ENCODE data around the gene AMIGO3. TPM values are rescaled to one million over a fixed set of nuclear protein-coding genes. Genes with fewer than 3 reads are reported as not detected.

The AMIGO3 gene
- total and polyA plus RNA-seq, 10 of the 15 experiments (the other 5 are each of a cell fraction or from before 2014, with no cell fraction given), result 0.07 to 1.3 (median 0.44) TPM; not detected in 3

DNA sequence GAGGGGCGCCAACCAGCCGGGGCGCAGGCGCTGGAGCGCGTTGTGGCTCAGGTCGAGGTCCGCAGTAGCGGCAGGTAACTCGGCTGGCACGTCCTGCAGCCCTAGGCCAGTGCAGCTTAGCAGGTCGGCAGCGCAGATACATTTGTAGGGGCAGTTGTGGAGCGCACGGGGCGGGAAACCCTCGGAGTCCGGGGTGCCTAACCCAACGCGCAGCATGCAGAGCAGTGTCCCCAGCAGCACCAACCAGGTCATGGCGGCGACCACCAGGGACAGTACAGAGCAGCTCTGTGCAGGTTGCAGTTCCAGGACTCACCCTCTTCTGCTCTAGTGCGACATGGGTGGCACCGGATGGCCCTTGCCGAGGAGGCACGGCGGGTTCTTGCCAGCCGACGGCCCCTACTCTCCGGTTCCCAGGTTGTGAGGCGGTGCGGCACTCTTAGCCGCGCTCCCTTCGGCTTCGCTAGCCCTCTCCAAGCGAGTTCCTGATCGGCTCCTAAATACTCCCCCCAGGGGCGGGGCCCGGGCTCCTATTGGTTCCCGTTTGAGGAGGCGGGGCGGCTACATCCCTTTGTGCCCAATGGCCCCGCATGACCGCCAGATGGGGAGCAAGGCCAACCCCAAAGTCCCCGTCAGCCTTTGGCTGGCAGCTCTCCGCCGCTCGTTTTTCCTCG is at the start of gene AMIGO3 (continued):
- TF ChIP-seq, protein P1, sequence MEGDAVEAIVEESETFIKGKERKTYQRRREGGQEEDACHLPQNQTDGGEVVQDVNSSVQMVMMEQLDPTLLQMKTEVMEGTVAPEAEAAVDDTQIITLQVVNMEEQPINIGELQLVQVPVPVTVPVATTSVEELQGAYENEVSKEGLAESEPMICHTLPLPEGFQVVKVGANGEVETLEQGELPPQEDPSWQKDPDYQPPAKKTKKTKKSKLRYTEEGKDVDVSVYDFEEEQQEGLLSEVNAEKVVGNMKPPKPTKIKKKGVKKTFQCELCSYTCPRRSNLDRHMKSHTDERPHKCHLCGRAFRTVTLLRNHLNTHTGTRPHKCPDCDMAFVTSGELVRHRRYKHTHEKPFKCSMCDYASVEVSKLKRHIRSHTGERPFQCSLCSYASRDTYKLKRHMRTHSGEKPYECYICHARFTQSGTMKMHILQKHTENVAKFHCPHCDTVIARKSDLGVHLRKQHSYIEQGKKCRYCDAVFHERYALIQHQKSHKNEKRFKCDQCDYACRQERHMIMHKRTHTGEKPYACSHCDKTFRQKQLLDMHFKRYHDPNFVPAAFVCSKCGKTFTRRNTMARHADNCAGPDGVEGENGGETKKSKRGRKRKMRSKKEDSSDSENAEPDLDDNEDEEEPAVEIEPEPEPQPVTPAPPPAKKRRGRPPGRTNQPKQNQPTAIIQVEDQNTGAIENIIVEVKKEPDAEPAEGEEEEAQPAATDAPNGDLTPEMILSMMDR (IDR thresholded peaks at IDR 0.05 in 2 of 3, conservative IDR thresholded peaks at IDR 0.05 in 1 of 3; ENCODE audit: control insufficient read depth in 2 of 3, extremely low read depth in 1 of 3, insufficient read depth in 1 of 3, low read depth in 3 of 3, low read length in 3 of 3), result peak; percentile 42 to 84 (median 63); a peak in 5 of 6 replicates
- TF ChIP-seq ZNF622 (IDR thresholded peaks at IDR 0.05) (no peak), EED (IDR thresholded peaks at IDR 0.05; ENCODE audit: low read depth) (no peak), RAD51 (IDR thresholded peaks at IDR 0.05) (no peak), SMC3 (IDR thresholded peaks at IDR 0.05; ENCODE audit: borderline replicate concordance, low read length) (no peak), RCOR1 (conservative IDR thresholded peaks at IDR 0.05; ENCODE audit: low read depth, low read length) (no peak), MTA2 (IDR thresholded peaks at IDR 0.05; ENCODE audit: low read depth) (no peak), RELA (IDR thresholded peaks at IDR 0.05; ENCODE audit: borderline replicate concordance, partially characterized antibody) (no peak), CREB1 (IDR thresholded peaks at IDR 0.05; ENCODE audit: low read depth) (peak; percentile 38; the same call in 1 of the 2 replicates), MYB (IDR thresholded peaks at IDR 0.05; ENCODE audit: borderline replicate concordance, low read depth, low read length) (no peak), RFX5 (IDR thresholded peaks at IDR 0.05; ENCODE audit: low read depth, low read length) (no peak)
- TF ChIP-seq, protein P2, sequence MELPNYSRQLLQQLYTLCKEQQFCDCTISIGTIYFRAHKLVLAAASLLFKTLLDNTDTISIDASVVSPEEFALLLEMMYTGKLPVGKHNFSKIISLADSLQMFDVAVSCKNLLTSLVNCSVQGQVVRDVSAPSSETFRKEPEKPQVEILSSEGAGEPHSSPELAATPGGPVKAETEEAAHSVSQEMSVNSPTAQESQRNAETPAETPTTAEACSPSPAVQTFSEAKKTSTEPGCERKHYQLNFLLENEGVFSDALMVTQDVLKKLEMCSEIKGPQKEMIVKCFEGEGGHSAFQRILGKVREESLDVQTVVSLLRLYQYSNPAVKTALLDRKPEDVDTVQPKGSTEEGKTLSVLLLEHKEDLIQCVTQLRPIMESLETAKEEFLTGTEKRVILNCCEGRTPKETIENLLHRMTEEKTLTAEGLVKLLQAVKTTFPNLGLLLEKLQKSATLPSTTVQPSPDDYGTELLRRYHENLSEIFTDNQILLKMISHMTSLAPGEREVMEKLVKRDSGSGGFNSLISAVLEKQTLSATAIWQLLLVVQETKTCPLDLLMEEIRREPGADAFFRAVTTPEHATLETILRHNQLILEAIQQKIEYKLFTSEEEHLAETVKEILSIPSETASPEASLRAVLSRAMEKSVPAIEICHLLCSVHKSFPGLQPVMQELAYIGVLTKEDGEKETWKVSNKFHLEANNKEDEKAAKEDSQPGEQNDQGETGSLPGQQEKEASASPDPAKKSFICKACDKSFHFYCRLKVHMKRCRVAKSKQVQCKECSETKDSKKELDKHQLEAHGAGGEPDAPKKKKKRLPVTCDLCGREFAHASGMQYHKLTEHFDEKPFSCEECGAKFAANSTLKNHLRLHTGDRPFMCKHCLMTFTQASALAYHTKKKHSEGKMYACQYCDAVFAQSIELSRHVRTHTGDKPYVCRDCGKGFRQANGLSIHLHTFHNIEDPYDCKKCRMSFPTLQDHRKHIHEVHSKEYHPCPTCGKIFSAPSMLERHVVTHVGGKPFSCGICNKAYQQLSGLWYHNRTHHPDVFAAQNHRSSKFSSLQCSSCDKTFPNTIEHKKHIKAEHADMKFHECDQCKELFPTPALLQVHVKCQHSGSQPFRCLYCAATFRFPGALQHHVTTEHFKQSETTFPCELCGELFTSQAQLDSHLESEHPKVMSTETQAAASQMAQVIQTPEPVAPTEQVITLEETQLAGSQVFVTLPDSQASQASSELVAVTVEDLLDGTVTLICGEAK (IDR thresholded peaks at IDR 0.05; ENCODE audit: borderline replicate concordance), result no peak
- TF ChIP-seq, protein P3, sequence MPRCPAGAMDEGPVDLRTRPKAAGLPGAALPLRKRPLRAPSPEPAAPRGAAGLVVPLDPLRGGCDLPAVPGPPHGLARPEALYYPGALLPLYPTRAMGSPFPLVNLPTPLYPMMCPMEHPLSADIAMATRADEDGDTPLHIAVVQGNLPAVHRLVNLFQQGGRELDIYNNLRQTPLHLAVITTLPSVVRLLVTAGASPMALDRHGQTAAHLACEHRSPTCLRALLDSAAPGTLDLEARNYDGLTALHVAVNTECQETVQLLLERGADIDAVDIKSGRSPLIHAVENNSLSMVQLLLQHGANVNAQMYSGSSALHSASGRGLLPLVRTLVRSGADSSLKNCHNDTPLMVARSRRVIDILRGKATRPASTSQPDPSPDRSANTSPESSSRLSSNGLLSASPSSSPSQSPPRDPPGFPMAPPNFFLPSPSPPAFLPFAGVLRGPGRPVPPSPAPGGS (IDR thresholded peaks at IDR 0.05; ENCODE audit: borderline replicate concordance, insufficient read depth, low read depth, low read length, poor library complexity, severe bottlenecking), result peak; percentile 84
- TF ChIP-seq, protein P4, sequence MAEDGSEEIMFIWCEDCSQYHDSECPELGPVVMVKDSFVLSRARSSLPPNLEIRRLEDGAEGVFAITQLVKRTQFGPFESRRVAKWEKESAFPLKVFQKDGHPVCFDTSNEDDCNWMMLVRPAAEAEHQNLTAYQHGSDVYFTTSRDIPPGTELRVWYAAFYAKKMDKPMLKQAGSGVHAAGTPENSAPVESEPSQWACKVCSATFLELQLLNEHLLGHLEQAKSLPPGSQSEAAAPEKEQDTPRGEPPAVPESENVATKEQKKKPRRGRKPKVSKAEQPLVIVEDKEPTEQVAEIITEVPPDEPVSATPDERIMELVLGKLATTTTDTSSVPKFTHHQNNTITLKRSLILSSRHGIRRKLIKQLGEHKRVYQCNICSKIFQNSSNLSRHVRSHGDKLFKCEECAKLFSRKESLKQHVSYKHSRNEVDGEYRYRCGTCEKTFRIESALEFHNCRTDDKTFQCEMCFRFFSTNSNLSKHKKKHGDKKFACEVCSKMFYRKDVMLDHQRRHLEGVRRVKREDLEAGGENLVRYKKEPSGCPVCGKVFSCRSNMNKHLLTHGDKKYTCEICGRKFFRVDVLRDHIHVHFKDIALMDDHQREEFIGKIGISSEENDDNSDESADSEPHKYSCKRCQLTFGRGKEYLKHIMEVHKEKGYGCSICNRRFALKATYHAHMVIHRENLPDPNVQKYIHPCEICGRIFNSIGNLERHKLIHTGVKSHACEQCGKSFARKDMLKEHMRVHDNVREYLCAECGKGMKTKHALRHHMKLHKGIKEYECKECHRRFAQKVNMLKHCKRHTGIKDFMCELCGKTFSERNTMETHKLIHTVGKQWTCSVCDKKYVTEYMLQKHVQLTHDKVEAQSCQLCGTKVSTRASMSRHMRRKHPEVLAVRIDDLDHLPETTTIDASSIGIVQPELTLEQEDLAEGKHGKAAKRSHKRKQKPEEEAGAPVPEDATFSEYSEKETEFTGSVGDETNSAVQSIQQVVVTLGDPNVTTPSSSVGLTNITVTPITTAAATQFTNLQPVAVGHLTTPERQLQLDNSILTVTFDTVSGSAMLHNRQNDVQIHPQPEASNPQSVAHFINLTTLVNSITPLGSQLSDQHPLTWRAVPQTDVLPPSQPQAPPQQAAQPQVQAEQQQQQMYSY (CRISPR knock-in tag; IDR thresholded peaks at IDR 0.05), result no peak
- TF ChIP-seq, protein P5, sequence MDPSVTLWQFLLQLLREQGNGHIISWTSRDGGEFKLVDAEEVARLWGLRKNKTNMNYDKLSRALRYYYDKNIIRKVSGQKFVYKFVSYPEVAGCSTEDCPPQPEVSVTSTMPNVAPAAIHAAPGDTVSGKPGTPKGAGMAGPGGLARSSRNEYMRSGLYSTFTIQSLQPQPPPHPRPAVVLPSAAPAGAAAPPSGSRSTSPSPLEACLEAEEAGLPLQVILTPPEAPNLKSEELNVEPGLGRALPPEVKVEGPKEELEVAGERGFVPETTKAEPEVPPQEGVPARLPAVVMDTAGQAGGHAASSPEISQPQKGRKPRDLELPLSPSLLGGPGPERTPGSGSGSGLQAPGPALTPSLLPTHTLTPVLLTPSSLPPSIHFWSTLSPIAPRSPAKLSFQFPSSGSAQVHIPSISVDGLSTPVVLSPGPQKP (IDR thresholded peaks at IDR 0.05; ENCODE audit: low read depth, low read length), result no peak

All from GM12878 (cell line).